ENCODE data around the gene GLTP.

The GLTP gene

GRCh38 chr12:109840305-109841074 lies 39.9 kb downstream of the GLTP start:
- DNase-seq = no peak
- H4K20me1 ChIP-seq (ENCODE audit: insufficient read depth, low read length) = no peaks in the 10 kb centered on the region
- no peak for TF ChIP-seq EZH2phosphoT487 (IDR thresholded peaks at IDR 0.05; ENCODE audit: low read length)
- TF ChIP-seq EZH2 (optimal IDR thresholded peaks at IDR 0.05; ENCODE audit: low read depth, low read length) = no peak
- TF ChIP-seq CTCF (IDR thresholded peaks at IDR 0.05; ENCODE audit: low read length) = no peak
- H3K4me2 ChIP-seq (ENCODE audit: low read depth, low read length) = no peak overlapping the region
- no peaks in the 10 kb centered on the region for H3K9me2 ChIP-seq (replicated peaks; ENCODE audit: insufficient read depth, low read length)
- H3K4me3 ChIP-seq (ENCODE audit: low read length) = no peak overlapping the region
- H3K36me3 ChIP-seq (replicated peaks; ENCODE audit: insufficient read depth, low read length) = no peaks in the 10 kb centered on the region
- no peaks in the 10 kb centered on the region for H3K27me3 ChIP-seq (replicated peaks; ENCODE audit: insufficient read depth, low read length)
- H3K27ac ChIP-seq (ENCODE audit: low read length) = no peak overlapping the region
- no peaks in the 10 kb centered on the region for H3F3A ChIP-seq (ENCODE audit: insufficient read depth, low read length)
- no peak overlapping the region for H2AFZ ChIP-seq (ENCODE audit: low read length)
- H3K4me1 ChIP-seq (ENCODE audit: low read length) = peaks cover 6% of the 10 kb centered on the region; the same call in 1 of the 2 replicates
- H3K9ac ChIP-seq (ENCODE audit: low read length) = no peak overlapping the region
- H3K9me3 ChIP-seq (replicated peaks; ENCODE audit: insufficient read depth, low read length) = no peaks in the 10 kb centered on the region
- H3K79me2 ChIP-seq (ENCODE audit: low read length) = no peaks in the 10 kb centered on the region

- H3F3A ChIP-seq (ENCODE audit: insufficient read depth, low read length) = no peaks in the 10 kb centered on the region
- H3K9me2 ChIP-seq (replicated peaks; ENCODE audit: insufficient read depth, low read length) = no peaks in the 10 kb centered on the region
- H4K20me1 ChIP-seq (ENCODE audit: insufficient read depth, low read length) = no peaks in the 10 kb centered on the region
- H3K36me3 ChIP-seq (replicated peaks; ENCODE audit: insufficient read depth, low read length) = no peaks in the 10 kb centered on the region
- TF ChIP-seq EZH2 (optimal IDR thresholded peaks at IDR 0.05; ENCODE audit: low read depth, low read length) (no peak), EZH2phosphoT487 (IDR thresholded peaks at IDR 0.05; ENCODE audit: low read length) (no peak), CTCF (IDR thresholded peaks at IDR 0.05; ENCODE audit: low read length) (no peak)
- no peak overlapping the region for H3K27ac ChIP-seq (ENCODE audit: low read length)
- peaks cover 6% of the 10 kb centered on the region; the same call in 1 of the 2 replicates for H3K4me1 ChIP-seq (ENCODE audit: low read length)
- no peaks in the 10 kb centered on the region for H3K27me3 ChIP-seq (replicated peaks; ENCODE audit: insufficient read depth, low read length)
- H3K79me2 ChIP-seq (ENCODE audit: low read length) = no peaks in the 10 kb centered on the region
- H3K4me3 ChIP-seq (ENCODE audit: low read length) = no peak overlapping the region
- H3K4me2 ChIP-seq (ENCODE audit: low read depth, low read length) = no peak overlapping the region
- H3K9ac ChIP-seq (ENCODE audit: low read length) = no peak overlapping the region
- no peak for DNase-seq
- H3K9me3 ChIP-seq (replicated peaks; ENCODE audit: insufficient read depth, low read length) = no peaks in the 10 kb centered on the region
- no peak overlapping the region for H2AFZ ChIP-seq (ENCODE audit: low read length)
Measured at GRCh38 chr12:109839444-109839843, 40.9 kb downstream of the GLTP start.

- no peaks in the 10 kb centered on the region for H3K36me3 ChIP-seq (replicated peaks; ENCODE audit: insufficient read depth, low read length)
- peaks cover 3% of the 10 kb centered on the region; the same call in 1 of the 2 replicates for H3K27me3 ChIP-seq (replicated peaks; ENCODE audit: insufficient read depth, low read length)
- H3K9me2 ChIP-seq (replicated peaks; ENCODE audit: insufficient read depth, low read length) = no peaks in the 10 kb centered on the region
- no peak overlapping the region for H3K27ac ChIP-seq (ENCODE audit: low read length)
- no peaks in the 10 kb centered on the region for H3K79me2 ChIP-seq (ENCODE audit: low read length)
- H3K9me3 ChIP-seq (replicated peaks; ENCODE audit: insufficient read depth, low read length) = no peaks in the 10 kb centered on the region
- H2AFZ ChIP-seq (ENCODE audit: low read length) = no peak overlapping the region
- peaks cover 6% of the 10 kb centered on the region; the same call in 1 of the 2 replicates for H3K4me1 ChIP-seq (ENCODE audit: low read length)
- no peak overlapping the region for H3K9ac ChIP-seq (ENCODE audit: low read length)
- TF ChIP-seq EZH2 (optimal IDR thresholded peaks at IDR 0.05; ENCODE audit: low read depth, low read length) (no peak), CTCF (IDR thresholded peaks at IDR 0.05; ENCODE audit: low read length) (no peak), EZH2phosphoT487 (IDR thresholded peaks at IDR 0.05; ENCODE audit: low read length) (no peak)
- H3K4me2 ChIP-seq (ENCODE audit: low read depth, low read length) = no peak overlapping the region
- no peak overlapping the region for H3K4me3 ChIP-seq (ENCODE audit: low read length)
- no peaks in the 10 kb centered on the region for H3F3A ChIP-seq (ENCODE audit: insufficient read depth, low read length)
- no peaks in the 10 kb centered on the region for H4K20me1 ChIP-seq (ENCODE audit: insufficient read depth, low read length)
- DNase-seq = no peak
Measured at GRCh38 chr12:109836916-109837315, 43.4 kb downstream of the GLTP start.

Data from MM.1S (cell line).